Endothelial cell of umbilical vein (primary cell): ENCODE results near the gene RNGTT. TPM values are rescaled to one million over a fixed set of nuclear protein-coding genes. Genes with fewer than 3 reads are reported as not detected.

Source experiments
- BruUV-seq: library from RNA; stranded (reverse); fragments of 400-500 nt; replicated peaks from 2 replicates; lab custom pipeline; 2021; lab: Mats Ljungman, UMichigan
- CTCF ChIA-PET: fragments of 300-600, 350-600 bp; sonication (Branson Sonifier 250); formaldehyde crosslinking; loops from one replicate; lab custom pipeline; 2021; ENCODE audit warnings: antibody characterized with exemption, inconsistent platforms; lab: Charles Lee
- POLR2A ChIA-PET: fragments of 300-600, 350-600 bp; sonication (Branson Sonifier 250); formaldehyde crosslinking; loops from one replicate; lab custom pipeline; 2021; ENCODE audit warnings: antibody characterized with exemption, inconsistent platforms; lab: Charles Lee
- DNase-seq: peaks from one replicate; pipeline ENCODE4 v3.0.0-alpha.2; 2011; ENCODE audit warnings: low read depth, low spot score
- FAIRE-seq: peaks from 2 replicates; lab custom pipeline; 2011; peaks lifted over from hg19 to GRCh38; lab: Jason Lieb, UNC
- H2AFZ ChIP-seq: 2 replicates; pipeline ENCODE4 v1.6.0; 2012; ENCODE audit warnings: low read depth, low read length, control low read depth, inconsistent platforms
- H3K27ac ChIP-seq: 2 replicates; pipeline ENCODE4 v1.5.1; 2011; ENCODE audit warnings: low read depth, mild to moderate bottlenecking, control low read depth, low read length, moderate library complexity; ENCODE audit not compliant: insufficient read depth
- H3K27me3 ChIP-seq, 2 experiments: 2 replicates each; pipeline versions ENCODE4 v1.6.0 to v1.6.1; 2011; ENCODE audit warnings: low read length in 2 of 2, mixed read lengths in 1 of 2; ENCODE audit not compliant: control insufficient read depth in 2 of 2, insufficient read depth in 2 of 2
- H3K36me3 ChIP-seq, 2 experiments: 2 replicates in 1 of 2; 3 replicates in 1 of 2; pipeline ENCODE4 v1.5.1; 2011; ENCODE audit warnings: low read length in 2 of 2, mild to moderate bottlenecking in 1 of 2, moderate library complexity in 1 of 2; ENCODE audit not compliant: control insufficient read depth in 2 of 2, insufficient read depth in 2 of 2; ENCODE audit errors: extremely low read depth in 1 of 2
- H3K4me1 ChIP-seq: 3 replicates; pipeline ENCODE4 v1.5.1; 2011; ENCODE audit warnings: mild to moderate bottlenecking, low read length; ENCODE audit not compliant: control insufficient read depth, insufficient read depth; ENCODE audit errors: extremely low read depth
- H3K4me2 ChIP-seq: 2 replicates; pipeline ENCODE4 v1.6.1; 2011; ENCODE audit warnings: low read length, control low read depth, mixed read lengths; ENCODE audit not compliant: insufficient read depth
- H3K4me3 ChIP-seq, 3 experiments: fragments of 200-600 bp in 1 of 3; sonication (generic), shearing (Covaris generic) in 1 of 3; replicated peaks in 1 of 3; 2 replicates each; pipeline ENCODE4 v1.5.1; 2011 to 2016; ENCODE audit warnings: control low read depth in 3 of 3, low read length in 3 of 3, mild to moderate bottlenecking in 2 of 3, inconsistent platforms in 1 of 3, low read depth in 1 of 3, moderate library complexity in 1 of 3; ENCODE audit not compliant: insufficient read depth in 1 of 3
- H3K79me2 ChIP-seq: 2 replicates; pipeline ENCODE4 v1.6.0; 2012; ENCODE audit warnings: low read length, inconsistent platforms; ENCODE audit not compliant: control insufficient read depth, insufficient read depth
- H3K9ac ChIP-seq: replicated peaks from 2 replicates; pipeline ENCODE3; 2011; ENCODE audit warnings: low read length, control low read depth; ENCODE audit not compliant: insufficient read depth; ENCODE audit errors: extremely low read depth
- H3K9me1 ChIP-seq: replicated peaks from 3 replicates; pipeline ENCODE4 v1.6.0; 2011; ENCODE audit warnings: mild to moderate bottlenecking, low read length; ENCODE audit not compliant: control insufficient read depth, insufficient read depth; ENCODE audit errors: extremely low read depth
- H3K9me3 ChIP-seq: replicated peaks from 2 replicates; pipeline ENCODE4 v1.5.1; 2012; ENCODE audit warnings: low read length, inconsistent platforms; ENCODE audit not compliant: control insufficient read depth, insufficient read depth
- H4K20me1 ChIP-seq: replicated peaks from 2 replicates; pipeline ENCODE3; 2011; ENCODE audit warnings: mild to moderate bottlenecking, low read length; ENCODE audit not compliant: control insufficient read depth, insufficient read depth; ENCODE audit errors: extremely low read depth
- CTCF ChIP-seq, 2 donors: IDR thresholded peaks; 1 replicate in 1 of 2; 2 replicates in 1 of 2; pipeline ENCODE4 v1.5.1; 2011; ENCODE audit warnings: low read length in 2 of 2, mild to moderate bottlenecking in 2 of 2, moderate library complexity in 2 of 2, control low read depth in 1 of 2, inconsistent platforms in 1 of 2, low read depth in 1 of 2; ENCODE audit not compliant: insufficient read depth in 1 of 2; ENCODE audit errors: extremely low read depth in 1 of 2
- GATA2 ChIP-seq: IDR thresholded peaks from 2 replicates; pipeline ENCODE4 v1.7.0; 2011; ENCODE audit warnings: low read depth, mild to moderate bottlenecking, moderate library complexity, mixed read lengths, low read length; ENCODE audit not compliant: insufficient read length, insufficient read depth
- MAX ChIP-seq: IDR thresholded peaks from 2 replicates; pipeline ENCODE4 v1.6.1; 2011; ENCODE audit not compliant: insufficient read depth, insufficient read length
- MYC ChIP-seq: IDR thresholded peaks from one replicate; pipeline ENCODE4 v1.6.1; 2011; ENCODE audit warnings: mild to moderate bottlenecking, low read depth, low read length
- POLR2AphosphoS5 ChIP-seq: IDR thresholded peaks from 2 replicates; pipeline ENCODE4 v1.6.1; 2012; ENCODE audit warnings: low read depth, mild to moderate bottlenecking, control low read depth, low read length, moderate library complexity; ENCODE audit not compliant: insufficient read depth
- dilution Hi-C: fragments of 300-500 bp; cut with MboI; formaldehyde crosslinking; loops from one replicate; pipeline ENCODE4 v1.15.0; 2019; ENCODE audit warnings: low sequenced_read_pairs; ENCODE audit not compliant: extremely low pct_ligation_motif_present
- intact Hi-C: fragments of 100-400 bp; cut with micrococcal nuclease; formaldehyde crosslinking; loops from one replicate; pipeline ENCODE4 v1.10.0; 2022
- polyA plus RNA-seq, 4 experiments: library from polyadenylated mRNA; depleted of rRNA in 3 of 4; stranded (reverse) in 3 of 4; unstranded in 1 of 4; fragments of >200 nt; gene quantifications; 2 replicates each; pipeline versions ENCODE4 v1.2.1 to v1.2.3, GENCODE V29; 2011 to 2012; ENCODE audit warnings: missing spikeins in 1 of 4
- total RNA-seq: library from RNA; stranded (reverse); gene quantifications from 2 replicates; pipeline ENCODE4 v1.2.3, GENCODE V29; 2021

The RNGTT gene
- total and polyA plus RNA-seq, 2 donors (not counting 3 experiments of a cell fraction or from before 2014, with no cell fraction given): 2.1 to 13.1 TPM

GRCh38 chr6:88641178-88641903, 322.1 kb downstream of the RNGTT start:
- BruUV-seq: no TSS peak
- intact Hi-C loops: no loop called here
- FAIRE-seq: no peak
- ChIA-PET POLR2A (no interaction called here), CTCF (interaction anchor here (0.7 kb wide), 1 partner anchor 229 kb away, joined by 3 read pairs; no protein-coding TSS in a partner anchor)
- Histone ChIP-seq H3K9ac (no peak overlapping the region), H4K20me1 (no peaks in the 10 kb centered on the region), H3K4me3 (no peak overlapping the region), H3K79me2 (no peaks in the 10 kb centered on the region), H3K9me1 (no peaks in the 10 kb centered on the region), H3K4me1 (no peaks in the 10 kb centered on the region), H3K9me3 (no peaks in the 10 kb centered on the region), H2AFZ (no peak overlapping the region), H3K27ac (no peak overlapping the region), H3K36me3 (no peaks in the 10 kb centered on the region), H3K4me2 (no peak overlapping the region), H3K27me3 (no peaks in the 10 kb centered on the region)
- TF ChIP-seq POLR2AphosphoS5 (no peak), MAX (no peak), CTCF (IDR thresholded peaks at IDR 0.05; ENCODE audit: extremely low read depth in 1 of 2, insufficient read depth in 1 of 2, low read depth in 1 of 2, low read length in 2 of 2) (no peak), MYC (no peak), GATA2 (no peak)
- dilution Hi-C loops: no loop called here
- DNase-seq: no peak
